OCI-LY1 (cell line): Measurements from ENCODE around the gene NT5M.

Experiments
- EZH2 ChIP-seq: fragments of 200-600 bp; sonication (generic), shearing (Covaris generic); IDR thresholded peaks from 2 replicates; pipeline ENCODE4 v1.8.0; 2017; ENCODE audit warnings: borderline replicate concordance, mixed run types, mild to moderate bottlenecking, antibody characterized with exemption, low read length, moderate library complexity, mixed read lengths
- TF ChIP-seq, protein P1 (sequence below): fragments of 200-600 bp; sonication (generic), shearing (Covaris generic); IDR thresholded peaks from 2 replicates; pipeline ENCODE4 v1.5.1; 2017; ENCODE audit warnings: mild to moderate bottlenecking, antibody characterized with exemption, low read length, moderate library complexity, mixed read lengths

DNA sequence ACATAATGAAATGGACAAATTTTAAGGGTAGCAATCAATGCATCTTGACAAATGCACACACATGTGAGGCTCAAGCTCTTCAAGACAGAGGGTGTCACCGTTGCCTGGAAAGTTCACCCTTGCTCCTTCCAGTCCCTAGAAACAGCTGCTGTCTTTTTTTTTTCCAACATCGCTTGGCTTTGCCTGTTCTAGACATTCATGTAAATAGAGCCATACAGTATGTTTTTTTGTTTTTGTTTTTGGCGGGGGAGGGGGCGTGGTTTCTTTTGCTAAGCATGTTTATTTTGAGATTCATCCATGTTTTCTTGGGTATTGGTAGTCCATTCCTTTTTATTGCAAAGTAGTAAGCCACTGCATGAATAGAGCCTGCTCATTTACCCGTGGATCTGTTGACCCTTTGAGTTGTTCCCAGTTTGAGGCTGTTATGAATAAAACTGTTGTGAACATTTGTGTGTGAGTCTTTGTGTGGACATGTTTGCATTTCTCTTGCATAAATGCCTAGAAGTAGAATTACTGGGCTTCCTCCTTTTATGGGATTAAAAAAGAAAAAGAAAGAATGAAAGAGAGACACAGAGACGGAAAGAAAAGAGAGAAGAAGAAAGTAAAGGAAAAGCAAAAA, 78.4 kb downstream of the NT5M start:
- TF ChIP-seq, protein P1, sequence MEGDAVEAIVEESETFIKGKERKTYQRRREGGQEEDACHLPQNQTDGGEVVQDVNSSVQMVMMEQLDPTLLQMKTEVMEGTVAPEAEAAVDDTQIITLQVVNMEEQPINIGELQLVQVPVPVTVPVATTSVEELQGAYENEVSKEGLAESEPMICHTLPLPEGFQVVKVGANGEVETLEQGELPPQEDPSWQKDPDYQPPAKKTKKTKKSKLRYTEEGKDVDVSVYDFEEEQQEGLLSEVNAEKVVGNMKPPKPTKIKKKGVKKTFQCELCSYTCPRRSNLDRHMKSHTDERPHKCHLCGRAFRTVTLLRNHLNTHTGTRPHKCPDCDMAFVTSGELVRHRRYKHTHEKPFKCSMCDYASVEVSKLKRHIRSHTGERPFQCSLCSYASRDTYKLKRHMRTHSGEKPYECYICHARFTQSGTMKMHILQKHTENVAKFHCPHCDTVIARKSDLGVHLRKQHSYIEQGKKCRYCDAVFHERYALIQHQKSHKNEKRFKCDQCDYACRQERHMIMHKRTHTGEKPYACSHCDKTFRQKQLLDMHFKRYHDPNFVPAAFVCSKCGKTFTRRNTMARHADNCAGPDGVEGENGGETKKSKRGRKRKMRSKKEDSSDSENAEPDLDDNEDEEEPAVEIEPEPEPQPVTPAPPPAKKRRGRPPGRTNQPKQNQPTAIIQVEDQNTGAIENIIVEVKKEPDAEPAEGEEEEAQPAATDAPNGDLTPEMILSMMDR, result no peak
- no peak for TF ChIP-seq EZH2
